Measurements from ENCODE around the gene SACM1L. TPM values are rescaled to one million over a fixed set of nuclear protein-coding genes. Genes with fewer than 3 reads are reported as not detected.
A peak's percentile ranks its signal among the peaks of the same experiment; 100 is the strongest.

The SACM1L gene
- total and polyA plus RNA-seq, 2 experiments from 2014 or later, result 28.1 to 61.6 TPM

DNA sequence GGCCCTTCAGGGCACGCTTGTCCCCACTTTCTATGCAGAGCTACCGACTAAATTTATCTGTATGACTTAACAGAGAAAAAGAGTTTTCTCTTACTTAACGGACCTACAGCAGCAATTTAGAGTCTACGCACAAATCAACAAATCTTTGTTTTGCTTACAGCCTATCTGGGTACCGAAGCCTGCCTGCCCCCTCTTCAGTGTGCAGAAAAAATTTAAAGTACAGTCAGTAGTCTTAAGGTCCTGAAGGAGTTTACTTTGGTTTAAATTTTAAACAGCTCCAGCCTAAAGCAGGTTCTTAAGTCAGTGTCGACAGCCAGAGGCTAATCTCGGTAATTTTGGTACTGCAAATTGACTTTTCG, 570 bp downstream of the SACM1L start:
- H3K4me3 ChIP-seq, result peak overlapping the region; percentile 69
- peaks cover 53% of the 10 kb centered on the region for H3K79me2 ChIP-seq
- H3K4me1 ChIP-seq (ENCODE audit: insufficient read depth), result peaks cover 19% of the 10 kb centered on the region
- H3K27me3 ChIP-seq, result no peaks in the 10 kb centered on the region
- DNase-seq (ENCODE audit: low spot score), result no peak
- no peaks in the 10 kb centered on the region for H3K9me3 ChIP-seq (ENCODE audit: low read depth)
- WGBS (ENCODE audit: low lambda C conversion rate, missing lambda C conversion rate), result 2% methylated on average over 8 of the region's 8 CpGs
- H3K4me2 ChIP-seq, result peak overlapping the region; percentile 93
- TF ChIP-seq EZH2phosphoT487 (IDR thresholded peaks at IDR 0.05; ENCODE audit: low read depth, severe bottlenecking, unreplicated experiment), result no peak
- TF ChIP-seq, protein P1, sequence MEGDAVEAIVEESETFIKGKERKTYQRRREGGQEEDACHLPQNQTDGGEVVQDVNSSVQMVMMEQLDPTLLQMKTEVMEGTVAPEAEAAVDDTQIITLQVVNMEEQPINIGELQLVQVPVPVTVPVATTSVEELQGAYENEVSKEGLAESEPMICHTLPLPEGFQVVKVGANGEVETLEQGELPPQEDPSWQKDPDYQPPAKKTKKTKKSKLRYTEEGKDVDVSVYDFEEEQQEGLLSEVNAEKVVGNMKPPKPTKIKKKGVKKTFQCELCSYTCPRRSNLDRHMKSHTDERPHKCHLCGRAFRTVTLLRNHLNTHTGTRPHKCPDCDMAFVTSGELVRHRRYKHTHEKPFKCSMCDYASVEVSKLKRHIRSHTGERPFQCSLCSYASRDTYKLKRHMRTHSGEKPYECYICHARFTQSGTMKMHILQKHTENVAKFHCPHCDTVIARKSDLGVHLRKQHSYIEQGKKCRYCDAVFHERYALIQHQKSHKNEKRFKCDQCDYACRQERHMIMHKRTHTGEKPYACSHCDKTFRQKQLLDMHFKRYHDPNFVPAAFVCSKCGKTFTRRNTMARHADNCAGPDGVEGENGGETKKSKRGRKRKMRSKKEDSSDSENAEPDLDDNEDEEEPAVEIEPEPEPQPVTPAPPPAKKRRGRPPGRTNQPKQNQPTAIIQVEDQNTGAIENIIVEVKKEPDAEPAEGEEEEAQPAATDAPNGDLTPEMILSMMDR (IDR thresholded peaks at IDR 0.05; ENCODE audit: poor library complexity), result no peak
- TF ChIP-seq EZH2 (IDR thresholded peaks at IDR 0.05; ENCODE audit: borderline replicate concordance), result no peak
- no peaks in the 10 kb centered on the region for H3K36me3 ChIP-seq (replicated peaks; ENCODE audit: insufficient read depth, low read depth)
- no peaks in the 10 kb centered on the region for H3K9me2 ChIP-seq (replicated peaks; ENCODE audit: insufficient read depth)
- H3K27ac ChIP-seq, result peak overlapping the region; percentile 80
- peaks cover 39% of the 10 kb centered on the region for H4K20me1 ChIP-seq (ENCODE audit: insufficient read depth, poor library complexity, severe bottlenecking)
- H2AFZ ChIP-seq, result peak overlapping the region; percentile 77

DNA sequence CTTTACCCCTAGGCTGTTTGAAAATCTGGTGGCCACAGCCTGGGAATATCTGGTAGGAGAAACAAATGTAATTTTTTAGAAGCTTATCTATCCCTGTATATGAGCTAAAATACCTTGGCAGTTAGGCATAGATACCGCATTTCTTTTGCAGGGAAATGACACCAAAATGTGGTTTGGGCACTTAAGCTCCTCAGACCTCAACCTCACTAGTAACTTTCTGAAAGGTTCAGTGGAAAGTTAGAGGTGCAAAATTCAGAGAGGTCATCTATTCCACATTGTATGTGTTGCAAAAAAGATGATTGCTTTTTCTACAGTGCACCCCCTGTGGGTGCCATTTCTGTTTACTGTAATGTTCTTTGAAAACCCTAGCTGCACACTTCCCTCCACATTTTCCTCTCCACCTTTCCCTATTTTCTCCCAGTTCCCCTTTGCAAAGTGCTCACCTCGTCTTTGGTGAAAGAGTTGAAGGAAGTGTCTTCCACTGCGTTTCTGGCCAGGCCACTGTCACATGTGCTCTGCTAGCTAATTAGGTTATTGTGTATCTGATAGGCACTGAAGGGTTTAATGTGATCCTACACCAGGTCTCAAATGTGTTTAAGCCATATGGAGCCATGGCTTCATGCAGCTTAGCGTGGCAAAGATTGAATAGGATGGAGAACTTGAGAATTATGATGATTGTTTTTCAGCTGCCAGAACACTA, 1.3 kb downstream of the SACM1L start:
- DNase-seq (ENCODE audit: low spot score), result no peak
- no peaks in the 10 kb centered on the region for H3K9me2 ChIP-seq (replicated peaks; ENCODE audit: insufficient read depth)
- no peaks in the 10 kb centered on the region for H3K27me3 ChIP-seq
- peaks cover 43% of the 10 kb centered on the region for H4K20me1 ChIP-seq (ENCODE audit: insufficient read depth, poor library complexity, severe bottlenecking)
- H3K4me2 ChIP-seq, result peak overlapping the region; percentile 93
- no peak overlapping the region for H2AFZ ChIP-seq
- peaks cover 19% of the 10 kb centered on the region for H3K4me1 ChIP-seq (ENCODE audit: insufficient read depth)
- peak overlapping the region; percentile 80 for H3K27ac ChIP-seq
- no peak for TF ChIP-seq EZH2phosphoT487 (IDR thresholded peaks at IDR 0.05; ENCODE audit: low read depth, severe bottlenecking, unreplicated experiment)
- no peak for TF ChIP-seq EZH2 (IDR thresholded peaks at IDR 0.05; ENCODE audit: borderline replicate concordance)
- TF ChIP-seq, protein P1 (IDR thresholded peaks at IDR 0.05; ENCODE audit: poor library complexity), result no peak
- WGBS (ENCODE audit: low lambda C conversion rate, missing lambda C conversion rate), result 17% methylated on average over 4 of the region's 4 CpGs
- peaks cover 60% of the 10 kb centered on the region for H3K79me2 ChIP-seq
- no peaks in the 10 kb centered on the region for H3K36me3 ChIP-seq (replicated peaks; ENCODE audit: insufficient read depth, low read depth)
- peak overlapping the region; percentile 69 for H3K4me3 ChIP-seq
- H3K9me3 ChIP-seq (ENCODE audit: low read depth), result no peaks in the 10 kb centered on the region

GRCh38 chr3:45691842-45692241, 2.6 kb downstream of the SACM1L start:
- TF ChIP-seq, protein P1 (IDR thresholded peaks at IDR 0.05; ENCODE audit: poor library complexity), result no peak
- Histone ChIP-seq H3K27me3 (no peaks in the 10 kb centered on the region), H3K9me3 (ENCODE audit: low read depth) (no peaks in the 10 kb centered on the region), H2AFZ (no peak overlapping the region), H3K9me2 (replicated peaks; ENCODE audit: insufficient read depth) (no peaks in the 10 kb centered on the region), H3K4me1 (ENCODE audit: insufficient read depth) (peaks cover 19% of the 10 kb centered on the region), H3K4me2 (peak overlapping the region; percentile 93), H3K27ac (no peak overlapping the region), H3K36me3 (replicated peaks; ENCODE audit: insufficient read depth, low read depth) (no peaks in the 10 kb centered on the region), H3K79me2 (peaks cover 73% of the 10 kb centered on the region), H4K20me1 (ENCODE audit: insufficient read depth, poor library complexity, severe bottlenecking) (peaks cover 43% of the 10 kb centered on the region), H3K4me3 (no peak overlapping the region)
- no peak for DNase-seq (ENCODE audit: low spot score)
- WGBS (ENCODE audit: low lambda C conversion rate, missing lambda C conversion rate), result 91% methylated on average over 2 of the region's 2 CpGs
